Measurements from ENCODE around the gene GNB1. TPM values are rescaled to one million over a fixed set of nuclear protein-coding genes. Genes with fewer than 3 reads are reported as not detected.

The GNB1 gene
- total and polyA plus RNA-seq, 9 of the 15 experiments (the other 6 are each of a cell fraction or from before 2014, with no cell fraction given): 34.3 to 388 (median 114) TPM

- TF ChIP-seq TAF15 (IDR thresholded peaks at IDR 0.05; ENCODE audit: low read depth, low read length) (no peak), CHD7 (IDR thresholded peaks at IDR 0.05; ENCODE audit: low read depth, low read length) (no peak), E4F1 (CRISPR knock-in tag; IDR thresholded peaks at IDR 0.05; ENCODE audit: borderline replicate concordance) (no peak), NFE2L1 (tag; IDR thresholded peaks at IDR 0.05; ENCODE audit: borderline replicate concordance, low read depth) (no peak), RFX5 (IDR thresholded peaks at IDR 0.05; ENCODE audit: low read depth, low read length) (no peak), SMARCB1 (IDR thresholded peaks at IDR 0.05; ENCODE audit: insufficient read length, low read depth) (no peak), POU5F1 (IDR thresholded peaks at IDR 0.05; ENCODE audit: borderline replicate concordance, low read depth, low read length, partially characterized antibody) (no peak), E2F4 (CRISPR knock-in tag; IDR thresholded peaks at IDR 0.05; ENCODE audit: low read depth) (peak; percentile 43; the same call in 1 of the 2 replicates), CREB3 (tag; conservative IDR thresholded peaks at IDR 0.05; ENCODE audit: low read depth) (no peak)
These were observed 108.3 kb downstream of the GNB1 start (continued) for GRCh38 chr1:1782399-1783221.
